Endodermal cell (in vitro differentiated cells): Measurements from ENCODE around the gene FEN1. TPM values are rescaled to one million over a fixed set of nuclear protein-coding genes. Genes with fewer than 3 reads are reported as not detected.
A peak's percentile ranks its signal among the peaks of the same experiment; 100 is the strongest.

Experiments used
- DNase-seq: peaks from one replicate; pipeline ENCODE4 v3.0.0-alpha.2; 2017
- H3K27ac ChIP-seq: 2 replicates; pipeline ENCODE4 v1.5.1; 2013; ENCODE audit warnings: mild to moderate bottlenecking, low read depth, low read length, moderate library complexity
- H3K27me3 ChIP-seq: 2 replicates; pipeline ENCODE4 v1.6.1; 2013; ENCODE audit warnings: mild to moderate bottlenecking, low read length, moderate library complexity; ENCODE audit not compliant: insufficient read depth, control insufficient read depth, poor library complexity, severe bottlenecking
- H3K36me3 ChIP-seq: 2 replicates; pipeline ENCODE4 v1.7.0; 2013; ENCODE audit warnings: mild to moderate bottlenecking, low read length, moderate library complexity; ENCODE audit not compliant: control insufficient read depth, insufficient read depth
- H3K4me1 ChIP-seq: one replicate; pipeline ENCODE4 v1.7.0; 2013; ENCODE audit warnings: low read length; ENCODE audit not compliant: control insufficient read depth, insufficient read depth
- H3K4me3 ChIP-seq: 2 replicates; pipeline ENCODE4 v1.5.1; 2013; ENCODE audit warnings: mild to moderate bottlenecking, low read length, moderate library complexity
- H3K9ac ChIP-seq: 2 replicates; pipeline ENCODE4 v1.6.1; 2013; ENCODE audit warnings: mild to moderate bottlenecking, low read length, moderate library complexity; ENCODE audit not compliant: poor library complexity, severe bottlenecking; ENCODE audit errors: extremely low read depth
- H3K9me3 ChIP-seq: 2 replicates; pipeline ENCODE4 v1.6.1; 2013; ENCODE audit warnings: mild to moderate bottlenecking, low read length, moderate library complexity; ENCODE audit not compliant: control insufficient read depth
- H3K27ac Mint-ChIP-seq: 2 replicates; pipeline ENCODE4 v1.8.0; 2020; ENCODE audit warnings: mixed read lengths
- H3K27me3 Mint-ChIP-seq: 2 replicates; pipeline ENCODE4 v1.8.0; 2021; ENCODE audit warnings: mild to moderate bottlenecking, mixed read lengths; ENCODE audit not compliant: insufficient read depth
- H3K36me3 Mint-ChIP-seq: 2 replicates; pipeline ENCODE4 v1.8.0; 2020; ENCODE audit warnings: low read depth, mixed read lengths
- H3K4me1 Mint-ChIP-seq: 2 replicates; pipeline ENCODE4 v1.8.0; 2020; ENCODE audit warnings: mixed read lengths
- H3K4me3 Mint-ChIP-seq: 2 replicates; pipeline ENCODE4 v1.8.0; 2020; ENCODE audit warnings: mild to moderate bottlenecking, moderate library complexity, mixed read lengths
- H3K9me3 Mint-ChIP-seq: 2 replicates; pipeline ENCODE4 v1.8.0; 2020; ENCODE audit warnings: mild to moderate bottlenecking, mixed read lengths
- CTCF ChIP-seq: fragments of 200-600 bp; sonication (generic); conservative IDR thresholded peaks from 2 replicates; pipeline ENCODE4 v1.5.0; 2021; ENCODE audit warnings: antibody characterized with exemption, mild to moderate bottlenecking
- WGBS, 2 experiments: methylation state at CpG; one replicate each; pipeline versions ENCODE4 v1.1.5 to v1.1.7; 2013; ENCODE audit warnings: missing lambda C conversion rate in 2 of 2, mixed read lengths in 1 of 2; ENCODE audit not compliant: insufficient coverage in 1 of 2, insufficient read length in 1 of 2; 5-methylcytosine and 5-hydroxymethylcytosine counted together
- total RNA-seq, 2 donors: library from RNA; stranded (reverse); fragmentation: NEBNext Ultra II Directional in 1 of 2; extraction: Animal tissue kit (Norgen Biotek cat#: 25700) in 1 of 2; gene quantifications; 2 replicates in 1 of 2; 3 replicates in 1 of 2; pipeline ENCODE4 v1.2.1, GENCODE V29; 2021

FEN1 gene
- total RNA-seq, 2 donors from 2014 or later = 66.7 to 81.8 TPM

GRCh38 chr11:61785837-61786402, 6.8 kb upstream of the FEN1 start:
- Mint-ChIP-seq H3K9me3 (no peaks in the 10 kb centered on the region), H3K27ac (no peak overlapping the region), H3K36me3 (peaks cover 52% of the 10 kb centered on the region), H3K4me1 (no peaks in the 10 kb centered on the region), H3K4me3 (no peak overlapping the region), H3K27me3 (no peaks in the 10 kb centered on the region)
- Histone ChIP-seq H3K4me1 (no peaks in the 10 kb centered on the region), H3K27me3 (no peaks in the 10 kb centered on the region), H3K36me3 (peaks cover 63% of the 10 kb centered on the region), H3K4me3 (no peak overlapping the region), H3K9ac (no peak overlapping the region), H3K27ac (no peak overlapping the region), H3K9me3 (no peaks in the 10 kb centered on the region)
- no peak for DNase-seq
- TF ChIP-seq CTCF = no peak
- WGBS, 2 experiments = 92 to 95% methylated on average over 7 to 11 of the region's 11 CpGs

GRCh38 chr11:61787928-61788491, 4.7 kb upstream of the FEN1 start:
- H3K9me3 Mint-ChIP-seq = no peaks in the 10 kb centered on the region
- H3K4me1 ChIP-seq = no peaks in the 10 kb centered on the region
- no peak overlapping the region for H3K9ac ChIP-seq
- H3K36me3 ChIP-seq = peaks cover 57% of the 10 kb centered on the region
- peak; percentile 89 for DNase-seq
- no peaks in the 10 kb centered on the region for H3K27me3 Mint-ChIP-seq
- peaks cover 45% of the 10 kb centered on the region for H3K36me3 Mint-ChIP-seq
- 64 to 69% methylated on average over 6 of the region's 9 CpGs for WGBS, 2 experiments
- H3K27ac Mint-ChIP-seq = no peak overlapping the region
- no peak overlapping the region for H3K4me3 Mint-ChIP-seq
- TF ChIP-seq CTCF = peak; percentile 87
- H3K9me3 ChIP-seq = no peaks in the 10 kb centered on the region
- H3K4me1 Mint-ChIP-seq = peaks cover 6% of the 10 kb centered on the region
- H3K4me3 ChIP-seq = no peak overlapping the region
- no peak overlapping the region for H3K27ac ChIP-seq
- no peaks in the 10 kb centered on the region for H3K27me3 ChIP-seq

DNA sequence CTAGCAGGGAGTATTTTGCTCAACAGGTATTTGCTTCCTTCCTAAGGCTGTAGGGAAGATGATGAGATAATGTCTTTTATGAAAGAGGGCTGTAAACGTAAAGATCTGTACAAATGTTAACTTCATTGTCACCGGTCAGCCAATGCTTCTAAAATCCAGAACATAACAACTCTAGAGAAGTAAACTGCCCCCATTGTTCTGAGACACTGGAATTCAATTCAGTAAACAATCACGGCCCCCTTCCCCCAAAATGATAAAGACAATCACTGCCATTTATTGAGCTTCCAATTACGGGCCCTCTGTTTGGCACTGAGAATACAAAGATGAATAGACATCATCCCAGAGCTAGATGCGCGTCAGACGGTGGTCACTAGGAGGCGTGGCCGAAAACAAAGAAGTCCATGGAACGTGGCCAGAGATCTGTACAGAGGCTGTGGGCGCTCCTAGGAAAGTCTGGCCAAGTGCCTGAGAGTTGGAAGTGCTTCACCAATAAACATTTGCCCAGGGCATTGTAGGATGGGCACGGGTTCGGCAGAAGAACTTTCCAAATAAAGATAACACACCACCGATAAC, 888 bp upstream of the FEN1 start:
- H3K27ac ChIP-seq = peak overlapping the region; percentile 94
- Mint-ChIP-seq H3K4me3 (peak overlapping the region; percentile 90), H3K27me3 (no peaks in the 10 kb centered on the region), H3K27ac (peak overlapping the region; percentile 100), H3K36me3 (peaks cover 42% of the 10 kb centered on the region), H3K9me3 (no peaks in the 10 kb centered on the region), H3K4me1 (peaks cover 15% of the 10 kb centered on the region)
- no peaks in the 10 kb centered on the region for H3K9me3 ChIP-seq
- H3K4me1 ChIP-seq = no peaks in the 10 kb centered on the region
- DNase-seq = peak; percentile 77
- H3K9ac ChIP-seq = peak overlapping the region; percentile 99
- WGBS, 2 experiments = 10 to 11% methylated on average over 11 to 14 of the region's 14 CpGs
- no peaks in the 10 kb centered on the region for H3K27me3 ChIP-seq
- peaks cover 59% of the 10 kb centered on the region for H3K36me3 ChIP-seq
- peak overlapping the region; percentile 92 for H3K4me3 ChIP-seq
- TF ChIP-seq CTCF = peak; percentile 35
